GM20000 (cell line): ENCODE measurements around the gene DUSP11.
"Not testable (repeated sequence)": the region's sequence is repeated elsewhere in the genome, so short reads cannot be mapped to it uniquely, and the experiment has no call there.

Experiments
- DNase-seq: peaks from one replicate; pipeline ENCODE4 v3.0.0; 2012; ENCODE audit warnings: low spot score
- TF ChIP-seq, protein P1 (sequence below): IDR thresholded peaks from 2 replicates; pipeline ENCODE4 v1.5.1; 2012; ENCODE audit warnings: mild to moderate bottlenecking, control low read depth; ENCODE audit errors: extremely low read depth, missing control alignments

DUSP11 gene

DNA sequence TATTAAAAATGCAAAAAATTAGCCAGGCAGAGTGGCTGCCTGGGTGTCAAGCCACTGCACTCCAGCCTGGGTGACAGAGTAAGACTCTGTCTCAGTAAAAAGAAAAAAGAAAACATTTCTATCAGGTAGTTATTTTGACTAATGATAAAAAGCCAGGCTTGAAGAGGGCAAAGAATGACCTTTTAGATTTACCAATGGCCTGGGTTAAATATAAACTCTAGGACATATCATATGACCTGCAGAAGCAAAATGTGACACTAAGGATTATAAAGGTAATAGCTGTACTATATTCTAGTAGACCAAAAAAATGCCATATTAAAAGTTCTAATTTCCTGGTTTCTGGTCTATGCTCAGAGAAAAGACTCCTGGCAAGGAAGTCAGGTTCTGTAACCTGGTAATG is 32.7 kb upstream of the DUSP11 start:
- no peak for DNase-seq
- TF ChIP-seq, protein P1, sequence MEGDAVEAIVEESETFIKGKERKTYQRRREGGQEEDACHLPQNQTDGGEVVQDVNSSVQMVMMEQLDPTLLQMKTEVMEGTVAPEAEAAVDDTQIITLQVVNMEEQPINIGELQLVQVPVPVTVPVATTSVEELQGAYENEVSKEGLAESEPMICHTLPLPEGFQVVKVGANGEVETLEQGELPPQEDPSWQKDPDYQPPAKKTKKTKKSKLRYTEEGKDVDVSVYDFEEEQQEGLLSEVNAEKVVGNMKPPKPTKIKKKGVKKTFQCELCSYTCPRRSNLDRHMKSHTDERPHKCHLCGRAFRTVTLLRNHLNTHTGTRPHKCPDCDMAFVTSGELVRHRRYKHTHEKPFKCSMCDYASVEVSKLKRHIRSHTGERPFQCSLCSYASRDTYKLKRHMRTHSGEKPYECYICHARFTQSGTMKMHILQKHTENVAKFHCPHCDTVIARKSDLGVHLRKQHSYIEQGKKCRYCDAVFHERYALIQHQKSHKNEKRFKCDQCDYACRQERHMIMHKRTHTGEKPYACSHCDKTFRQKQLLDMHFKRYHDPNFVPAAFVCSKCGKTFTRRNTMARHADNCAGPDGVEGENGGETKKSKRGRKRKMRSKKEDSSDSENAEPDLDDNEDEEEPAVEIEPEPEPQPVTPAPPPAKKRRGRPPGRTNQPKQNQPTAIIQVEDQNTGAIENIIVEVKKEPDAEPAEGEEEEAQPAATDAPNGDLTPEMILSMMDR: no peak

DNA sequence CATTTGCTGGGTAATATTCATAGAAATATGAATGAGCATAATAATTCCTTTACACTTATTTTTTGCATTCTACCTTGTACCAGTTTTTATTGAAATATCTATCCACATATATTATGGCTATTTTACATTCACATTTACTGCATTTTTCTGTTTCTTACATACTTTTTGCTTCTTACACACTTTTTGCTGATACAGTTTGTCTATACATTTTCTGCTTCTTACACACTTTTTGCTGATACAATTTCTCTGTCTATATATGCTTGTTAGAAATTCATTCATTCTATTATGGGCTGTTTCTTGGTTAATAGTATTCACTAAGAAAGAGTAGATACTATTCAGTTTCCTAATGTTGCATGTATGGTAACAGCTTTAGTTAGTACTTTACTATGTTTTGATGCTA is 32.0 kb upstream of the DUSP11 start:
- no peak for DNase-seq
- TF ChIP-seq, protein P1: no peak

DNA sequence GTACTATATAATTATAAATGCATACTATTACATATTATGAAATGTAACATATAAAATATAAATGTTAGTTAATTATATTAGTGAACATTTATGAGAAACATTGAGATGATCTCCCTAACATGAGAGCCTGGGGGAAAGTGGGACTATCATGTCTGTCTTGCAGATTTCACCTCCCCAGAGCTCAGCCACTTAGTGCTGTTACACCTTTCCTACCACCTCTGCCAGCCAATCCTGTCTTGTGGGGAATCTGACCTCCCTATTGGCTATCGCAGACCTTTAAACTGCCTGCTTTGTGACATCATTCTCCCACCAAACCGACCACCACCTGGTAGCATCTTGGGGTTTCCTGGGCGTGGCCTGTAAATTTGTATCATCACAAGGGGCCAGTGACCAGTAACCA is 4.0 kb upstream of the DUSP11 start, which contains the start of gene C2orf78:
C2orf78 (plus strand) TSS at position 301 of the 400 bp plus-strand sequence. CDS start 127 bp downstream, outside the sequence.
- DNase-seq: not testable (repeated sequence)

DNA sequence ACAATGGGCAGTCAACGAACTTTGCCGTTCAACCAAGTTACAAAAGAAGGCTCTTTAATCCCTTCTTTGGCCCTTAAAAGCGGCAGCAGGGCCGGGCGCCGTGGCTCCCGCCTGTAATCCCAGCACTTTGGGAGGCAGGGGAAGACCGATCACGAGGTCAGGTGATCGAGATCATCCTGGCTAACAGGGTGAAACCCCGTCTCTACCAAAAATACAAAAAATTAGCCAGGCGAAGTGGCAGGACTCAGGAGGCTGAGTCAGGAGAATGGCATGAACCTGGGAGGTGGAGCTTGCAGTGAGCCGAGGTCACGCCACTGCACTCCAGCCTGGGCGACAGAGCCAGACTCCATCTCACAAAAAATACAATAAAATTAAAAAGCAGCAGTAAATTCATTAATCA is 3.5 kb upstream of the DUSP11 start:
- not testable (repeated sequence) for DNase-seq

DNA sequence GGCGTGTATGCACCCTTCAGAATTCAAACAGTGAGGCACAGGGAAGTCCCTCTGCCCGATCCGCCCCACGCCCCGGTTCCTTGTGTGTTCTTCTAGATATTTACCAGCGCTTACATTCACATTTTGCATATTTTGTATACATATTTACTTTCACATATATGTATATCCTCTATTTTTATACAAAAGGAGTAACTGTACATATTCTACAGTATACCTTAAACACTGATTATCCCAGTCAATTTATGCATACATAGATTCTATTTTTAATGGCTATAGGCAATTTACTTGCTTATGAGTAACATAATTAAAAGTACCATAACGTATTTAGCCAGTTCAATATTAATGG is 307 bp upstream of the DUSP11 start:
- no peak for DNase-seq
- TF ChIP-seq, protein P1: no peak

DNA sequence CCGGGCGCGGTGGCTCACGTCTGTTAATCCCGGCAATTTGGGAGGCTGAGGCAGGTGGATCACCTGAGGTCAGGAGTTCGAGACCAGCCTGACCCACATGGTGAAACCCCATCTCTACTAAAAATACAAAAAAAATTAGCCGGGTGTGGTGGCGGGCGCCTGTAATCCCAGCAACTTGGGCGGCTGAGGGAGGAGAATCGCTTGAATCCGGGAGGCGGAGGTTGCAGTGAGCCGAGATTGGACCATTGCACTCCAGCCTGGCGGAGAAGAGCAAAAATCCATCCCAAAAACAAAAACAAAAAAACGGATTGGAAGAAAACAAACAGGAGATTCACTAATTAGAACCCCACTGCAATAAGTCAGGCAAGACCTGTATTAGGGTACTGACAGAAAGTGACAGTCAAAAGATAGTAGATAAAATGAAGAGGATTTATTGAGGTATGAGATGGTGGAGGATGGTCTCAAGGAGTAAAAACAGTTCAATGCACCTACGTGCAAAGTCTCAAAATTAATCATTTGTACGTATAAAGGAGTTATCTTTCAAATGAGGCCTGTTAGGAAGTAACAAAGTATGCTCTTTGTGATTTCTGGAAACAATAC is 936 bp downstream of the DUSP11 start:
- not testable (repeated sequence) for DNase-seq

DNA sequence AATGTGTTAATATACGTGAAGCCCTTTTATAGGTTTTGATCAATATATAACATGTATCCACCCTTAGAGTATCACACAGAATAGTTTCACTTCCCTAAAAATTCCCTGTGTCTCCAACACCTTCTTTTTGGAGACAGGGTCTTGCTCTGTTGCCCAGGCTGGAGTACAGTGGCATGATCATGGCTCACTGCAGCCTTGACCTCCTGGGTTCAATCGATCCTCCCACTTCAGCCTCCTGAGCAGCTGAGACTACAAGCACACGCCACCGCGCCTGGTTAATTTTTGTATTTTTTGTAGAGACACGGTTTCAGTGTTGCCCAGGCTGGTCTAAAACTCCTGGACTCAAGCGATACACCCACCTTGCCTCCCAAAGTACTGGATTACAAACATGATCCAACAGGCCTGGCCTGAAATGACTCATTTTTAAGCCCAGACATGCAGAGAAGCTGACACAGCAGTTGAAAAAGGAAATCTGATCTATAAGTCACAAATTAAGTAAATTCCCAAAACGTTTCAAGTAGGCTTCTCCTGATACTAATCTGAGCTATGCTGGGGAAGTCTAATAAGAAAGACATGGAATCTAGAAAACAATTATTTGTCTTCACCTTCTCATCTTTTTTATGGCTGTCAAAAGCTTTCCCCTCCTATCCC is 2.9 kb downstream of the DUSP11 start:
- no peak for DNase-seq
- TF ChIP-seq, protein P1: no peak

DNA sequence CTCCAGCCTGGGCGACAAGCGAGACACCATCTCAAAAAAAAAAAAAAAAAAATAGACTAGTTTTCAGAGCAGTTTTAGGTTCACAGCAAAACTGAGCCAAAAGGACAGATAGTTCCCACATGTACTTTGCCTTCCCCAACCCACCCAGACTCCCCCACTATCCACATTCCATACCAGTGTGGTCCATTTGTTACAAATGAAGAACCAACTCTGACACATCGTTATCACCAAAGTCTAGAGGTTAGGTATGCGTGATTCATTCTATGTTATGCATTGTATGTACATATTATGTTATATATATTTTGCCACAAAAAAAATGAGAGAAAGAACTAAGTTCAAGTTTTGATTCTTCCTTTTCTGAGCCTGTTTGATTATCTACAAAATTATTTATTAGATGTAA is 3.5 kb downstream of the DUSP11 start:
- DNase-seq: no peak
- TF ChIP-seq, protein P1: no peak

DNA sequence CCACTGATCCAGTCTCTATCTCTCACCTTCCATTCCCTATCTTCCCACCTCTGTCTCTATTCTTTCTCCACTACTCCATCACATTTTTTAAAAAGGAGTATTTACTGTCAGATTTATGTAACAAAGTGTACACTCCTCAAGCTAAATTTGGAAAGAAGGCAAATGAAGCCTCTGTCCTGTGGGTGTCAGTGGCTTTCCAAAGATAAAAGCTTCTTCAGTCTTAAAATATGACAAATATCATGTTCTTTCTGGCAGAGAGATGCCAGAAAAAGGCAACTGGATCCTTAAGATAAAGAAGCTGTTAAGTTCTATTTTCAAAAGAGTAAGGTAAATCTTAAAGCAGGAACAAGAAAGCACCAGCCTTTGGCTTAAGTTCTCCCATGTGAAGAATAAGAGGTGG is 7.1 kb downstream of the DUSP11 start:
- DNase-seq: no peak

More for the DNA sequence above, 7.1 kb downstream of the DUSP11 start:
- TF ChIP-seq, protein P1: no peak
